K562 (cell line): ENCODE measurements around the gene COQ5. TPM values are rescaled to one million over a fixed set of nuclear protein-coding genes. Genes with fewer than 3 reads are reported as not detected.

Source experiments
- ATAC-seq: fragments of 200-7000 bp; cut with Tn5 transposase; 3 replicates; pipeline ENCODE4 v1.9.1; 2020; ENCODE audit warnings: moderate library complexity
- BruUV-seq: library from RNA; stranded (reverse); fragments of 400-500 nt; replicated peaks from 2 replicates; lab custom pipeline; 2021; lab: Mats Ljungman, UMichigan
- CTCF ChIA-PET: fragments of 300-600 bp; formaldehyde crosslinking; extraction: SDS; loops from one replicate; lab custom pipeline; 2021; ENCODE audit warnings: low intra/inter-chr PET ratio; lab: Yijun Ruan, JAX
- POLR2A ChIA-PET: fragments of 300-600, 350-650 bp; sonication (Branson Sonifier 250); formaldehyde crosslinking; extraction: SDS; loops from one replicate; lab custom pipeline; 2021; ENCODE audit warnings: antibody characterized with exemption, inconsistent platforms; lab: Yijun Ruan, JAX
- DNase-seq, 4 experiments: peaks; one replicate each; pipeline versions ENCODE4 v3.0.0 to v3.0.0-alpha.2; 2011 to 2018; ENCODE audit warnings: low spot score in 3 of 4, mixed read lengths in 3 of 4; ENCODE audit errors: extremely low read depth in 1 of 4
- FAIRE-seq: peaks from 2 replicates; lab custom pipeline; 2011; peaks lifted over from hg19 to GRCh38; lab: Jason Lieb, UNC
- H2AFZ ChIP-seq: 2 replicates; pipeline ENCODE4 v1.6.0; 2011; ENCODE audit warnings: low read depth, low read length, control low read depth, inconsistent platforms
- H3K27ac ChIP-seq: fragments of 200-600 bp; 3 replicates; pipeline ENCODE4 v1.8.0; 2011; ENCODE audit warnings: low read depth, mild to moderate bottlenecking, control low read depth, inconsistent platforms, low read length, moderate library complexity, mixed read lengths; ENCODE audit errors: extremely low read depth
- H3K27me3 ChIP-seq, 2 experiments: fragments of 300-600 bp in 1 of 2; 2 replicates in 1 of 2; 3 replicates in 1 of 2; pipeline versions ENCODE4 v1.6.0 to v1.8.0; 2011; ENCODE audit warnings: inconsistent platforms in 2 of 2, low read length in 2 of 2, mild to moderate bottlenecking in 1 of 2, mixed read lengths in 1 of 2, moderate library complexity in 1 of 2; ENCODE audit not compliant: control insufficient read depth in 2 of 2, insufficient read depth in 2 of 2
- H3K36me3 ChIP-seq: fragments of 300-600 bp; 3 replicates; pipeline ENCODE4 v1.8.0; 2011; ENCODE audit warnings: mild to moderate bottlenecking, low read length, inconsistent platforms; ENCODE audit not compliant: control insufficient read depth, insufficient read depth
- H3K4me1 ChIP-seq, 2 experiments: fragments of 200-600 bp in 1 of 2; replicated peaks in 1 of 2; 2 replicates in 1 of 2; 3 replicates in 1 of 2; pipeline versions ENCODE4 v1.5.1 to v1.8.0; 2011; ENCODE audit warnings: inconsistent platforms in 2 of 2, low read length in 2 of 2, mild to moderate bottlenecking in 1 of 2, mixed read lengths in 1 of 2, moderate library complexity in 1 of 2; ENCODE audit not compliant: control insufficient read depth in 2 of 2, insufficient read depth in 2 of 2
- H3K4me2 ChIP-seq: 2 replicates; pipeline ENCODE4 v1.6.1; 2011; ENCODE audit warnings: low read length, control low read depth, inconsistent platforms, mixed read lengths; ENCODE audit not compliant: insufficient read depth
- H3K4me3 ChIP-seq: fragments of 200-600 bp; sonication (generic), shearing (Covaris generic); 2 replicates; pipeline ENCODE4 v1.5.1; 2016; ENCODE audit warnings: control low read depth, inconsistent platforms
- H3K79me2 ChIP-seq: fragments of 200-600 bp; 3 replicates; pipeline ENCODE4 v1.8.0; 2011; ENCODE audit warnings: low read length, inconsistent platforms; ENCODE audit not compliant: control insufficient read depth, insufficient read depth
- H3K9ac ChIP-seq, 2 experiments: 2 replicates each; pipeline versions ENCODE4 v1.6.0 to v1.6.1; 2011; ENCODE audit warnings: low read depth in 2 of 2, low read length in 2 of 2, control low read depth in 1 of 2, inconsistent platforms in 1 of 2, mild to moderate bottlenecking in 1 of 2, mixed read lengths in 1 of 2; ENCODE audit not compliant: insufficient read depth in 1 of 2
- H3K9me1 ChIP-seq: one replicate; pipeline ENCODE4 v1.6.0; 2011; ENCODE audit warnings: inconsistent platforms, mild to moderate bottlenecking, low read length, moderate library complexity; ENCODE audit not compliant: control insufficient read depth, insufficient read depth
- H3K9me3 ChIP-seq: replicated peaks from 2 replicates; pipeline ENCODE4 v1.5.1; 2011; ENCODE audit warnings: low read depth, low read length, inconsistent platforms; ENCODE audit not compliant: control insufficient read depth, insufficient read depth
- H4K20me1 ChIP-seq: replicated peaks from 2 replicates; pipeline ENCODE4 v1.6.1; 2011; ENCODE audit warnings: low read length, inconsistent platforms, mixed read lengths; ENCODE audit not compliant: control insufficient read depth, insufficient read depth
- CSDE1 ChIP-seq, 2 experiments: fragments of 450-650 bp; IDR thresholded peaks; 2 replicates each; pipeline ENCODE4 v1.6.1; 2016; ENCODE audit warnings: mild to moderate bottlenecking in 1 of 2
- HLTF ChIP-seq: fragments of 450-650 bp; IDR thresholded peaks from 2 replicates; pipeline ENCODE4 v1.6.1; 2016
- HNRNPUL1 ChIP-seq: fragments of 200-400 bp; formaldehyde crosslinking; IDR thresholded peaks from 2 replicates; pipeline ENCODE4 v1.6.1; 2017; ENCODE audit warnings: low read length
- KDM4B ChIP-seq, 2 experiments: fragments of 450-650 bp in 1 of 2; sonication (generic) in 1 of 2; IDR thresholded peaks; 2 replicates each; pipeline ENCODE4 v1.6.1; 2016 to 2017; ENCODE audit warnings: borderline replicate concordance in 2 of 2, antibody characterized with exemption in 1 of 2, low read depth in 1 of 2, mild to moderate bottlenecking in 1 of 2
- NFRKB ChIP-seq: fragments of 450-650 bp; IDR thresholded peaks from 2 replicates; pipeline ENCODE4 v1.6.1; 2016; ENCODE audit warnings: low read depth
- PHTF2 ChIP-seq: fragments of 250-450 bp; sonication (Bioruptor Pico); IDR thresholded peaks from 2 replicates; pipeline ENCODE4 v1.5.0; 2021; ENCODE audit warnings: mild to moderate bottlenecking
- POLR2A ChIP-seq: fragments of 450-650 bp; conservative IDR thresholded peaks from 2 replicates; pipeline ENCODE4 v1.6.1; 2016
- SIX5 ChIP-seq, 2 experiments: IDR thresholded peaks; 2 replicates each; pipeline ENCODE4 v1.6.1; 2011; ENCODE audit warnings: low read length in 2 of 2, borderline replicate concordance in 1 of 2, low read depth in 1 of 2, mild to moderate bottlenecking in 1 of 2, moderate library complexity in 1 of 2; ENCODE audit not compliant: insufficient read depth in 1 of 2
- TAL1 ChIP-seq: fragments of 450-650 bp; IDR thresholded peaks from 2 replicates; pipeline ENCODE4 v1.6.1; 2016; ENCODE audit warnings: mild to moderate bottlenecking
- TCF3 ChIP-seq: sonication (generic); formaldehyde crosslinking; IDR thresholded peaks from 2 replicates; pipeline ENCODE4 v1.4.0; 2020; ENCODE audit warnings: mild to moderate bottlenecking, missing genetic modification reagents
- TFAM ChIP-seq: fragments of 250-450 bp; sonication (Bioruptor Pico); conservative IDR thresholded peaks from 2 replicates; pipeline ENCODE4 v1.5.0; 2021; ENCODE audit warnings: mild to moderate bottlenecking, moderate library complexity
- THRB ChIP-seq: fragments of 450-650 bp; formaldehyde crosslinking; conservative IDR thresholded peaks from 2 replicates; pipeline ENCODE4 v1.4.0; 2022; ENCODE audit warnings: mild to moderate bottlenecking, missing genetic modification characterization
- ZNF507 ChIP-seq: conservative IDR thresholded peaks from 2 replicates; pipeline ENCODE4 v1.6.1; 2017; ENCODE audit warnings: missing genetic modification characterization, missing compliant biosample characterization
- WGBS: fragments of 100-300 bp; shearing (Covaris generic); methylation state at CpG from one replicate; pipeline ENCODE4 v1.1.6; 2016; ENCODE audit warnings: low coverage, mixed read lengths; ENCODE audit not compliant: insufficient coverage; ENCODE audit errors: missing lambda C conversion rate; 5-methylcytosine and 5-hydroxymethylcytosine counted together
- in situ Hi-C: fragments of 300-500 bp; cut with MboI; formaldehyde crosslinking; loops from 4 replicates; pipeline ENCODE4 v1.15.0; 2018; ENCODE audit warnings: inconsistent platforms, mixed read lengths
- intact Hi-C: fragments of 100-400 bp; cut with micrococcal nuclease; formaldehyde crosslinking; loops from 2 replicates; pipeline ENCODE4 v1.14.2; 2022
- polyA plus RNA-seq, 8 experiments: library from polyadenylated mRNA; depleted of rRNA in 4 of 8; stranded (reverse) in 5 of 8; unstranded in 3 of 8; fragments of >200 nt; fragmentation: Nextera tagmentation in 2 of 8; fragmentation: Illumina TruSeq in 1 of 8; extraction: Ambion mirVana in 2 of 8; extraction: Trizol in 1 of 8; gene quantifications; 2 replicates each; pipeline versions ENCODE4 v1.2.1 to v1.2.3, GENCODE V29; 2011 to 2014; ENCODE audit warnings: inconsistent platforms in 1 of 8, missing spikeins in 1 of 8
- total RNA-seq, 7 experiments: library from RNA; depleted of rRNA in 6 of 7; stranded (reverse); fragments of >200 nt in 6 of 7; fragmentation: Illumina TruSeq in 2 of 7; extraction: Trizol in 2 of 7; gene quantifications; 2 replicates each; pipeline versions ENCODE4 v1.2.1 to v1.2.3, GENCODE V29; 2011 to 2021; ENCODE audit warnings: low replicate concordance in 1 of 7

The COQ5 gene
- total and polyA plus RNA-seq, 9 of the 15 experiments (the other 6 are each of a cell fraction or from before 2014, with no cell fraction given) = 19.2 to 59.7 (median 30.4) TPM

GRCh38 chr12:120504587-120504986 is 24.4 kb downstream of the COQ5 start:
- Histone ChIP-seq H3K4me2 (no peak overlapping the region), H3K9ac (no peak overlapping the region), H3K4me1 (no peaks in the 10 kb centered on the region), H3K4me3 (no peak overlapping the region), H3K27me3 (no peaks in the 10 kb centered on the region), H3K9me3 (no peaks in the 10 kb centered on the region), H3K9me1 (no peaks in the 10 kb centered on the region), H2AFZ (no peak overlapping the region), H4K20me1 (no peaks in the 10 kb centered on the region), H3K79me2 (no peaks in the 10 kb centered on the region), H3K36me3 (peaks cover 35% of the 10 kb centered on the region; the same call in 2 of the 3 replicates), H3K27ac (no peak overlapping the region)
- FAIRE-seq (no peak), DNase-seq (no peak), ATAC-seq (no peak)
- POLR2A ChIA-PET = interaction anchor here (1.0 to 3.1 kb wide), 6 partner anchors 8 to 303 kb away, joined by 3 to 14 read pairs (median 5); partner anchors contain the start of genes DYNLL1 and RPLP0
- in situ Hi-C loops (no loop called here), intact Hi-C loops (no loop called here)
- no peak for TF ChIP-seq ZNF507
- TF ChIP-seq CSDE1 (IDR thresholded peaks at IDR 0.05) = no peak
- no peak for TF ChIP-seq TAL1
- TF ChIP-seq POLR2A = no peak
- no peak for TF ChIP-seq HLTF
- TF ChIP-seq THRB (CRISPR knock-in tag) = no peak
- TF ChIP-seq NFRKB = no peak
- no peak for TF ChIP-seq KDM4B (IDR thresholded peaks at IDR 0.05; ENCODE audit: borderline replicate concordance in 2 of 2, low read depth in 1 of 2)
- TF ChIP-seq TFAM (CRISPR knock-in tag) = no peak
- TF ChIP-seq TCF3 (CRISPR knock-in tag) = no peak
- TF ChIP-seq PHTF2 = no peak
- TF ChIP-seq HNRNPUL1 = no peak
- TF ChIP-seq SIX5 (IDR thresholded peaks at IDR 0.05; ENCODE audit: borderline replicate concordance in 1 of 2, insufficient read depth in 1 of 2, low read depth in 1 of 2, low read length in 2 of 2) = no peak
- WGBS = 79% methylated on average over 4 of the region's 4 CpGs
- CTCF ChIA-PET = no interaction called here
- BruUV-seq = no TSS peak
